HG03060 (cell line): ENCODE measurements around the gene GTF3C5.
"Not testable (repeated sequence)": the region's sequence is repeated elsewhere in the genome, so short reads cannot be mapped to it uniquely, and the experiment has no call there.

Experiments
- ATAC-seq: cut with Tn5 transposase; IDR thresholded peaks from one replicate; pipeline ENCODE4 v1.9.1; 2021; ENCODE audit warnings: low read depth, moderate number of reproducible peaks; ENCODE audit not compliant: unreplicated experiment

The GTF3C5 gene

DNA sequence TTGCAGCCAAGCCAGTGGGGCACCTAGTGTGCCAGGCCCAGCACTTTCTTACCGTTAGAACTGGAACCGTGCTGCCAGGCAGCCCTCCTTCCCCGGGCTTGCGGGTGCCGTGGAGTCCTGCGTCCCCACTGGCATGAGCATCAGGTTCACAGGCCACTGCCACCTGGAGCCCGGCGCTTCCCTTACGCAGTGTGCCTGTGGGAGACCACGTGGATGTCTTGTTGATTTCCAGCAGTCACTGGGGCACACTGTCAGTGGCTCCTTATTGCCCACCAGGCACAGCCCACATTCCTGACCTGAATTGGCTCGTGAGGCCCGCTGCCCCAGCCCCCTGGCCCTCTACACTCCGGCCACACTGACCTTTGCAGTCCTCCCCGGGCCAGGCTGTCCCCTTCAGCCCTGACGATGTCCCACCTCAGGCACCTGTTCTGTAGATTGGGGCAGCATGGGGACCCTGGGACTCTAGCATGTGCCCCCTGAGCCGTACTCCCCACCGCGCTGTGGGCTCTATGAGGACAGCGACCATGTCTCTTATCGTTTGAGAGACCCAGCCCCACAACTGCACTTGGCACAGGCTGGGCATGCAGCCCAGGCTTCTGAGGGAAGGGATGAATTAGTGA, 20.6 kb downstream of the GTF3C5 start:
- no peak for ATAC-seq

DNA sequence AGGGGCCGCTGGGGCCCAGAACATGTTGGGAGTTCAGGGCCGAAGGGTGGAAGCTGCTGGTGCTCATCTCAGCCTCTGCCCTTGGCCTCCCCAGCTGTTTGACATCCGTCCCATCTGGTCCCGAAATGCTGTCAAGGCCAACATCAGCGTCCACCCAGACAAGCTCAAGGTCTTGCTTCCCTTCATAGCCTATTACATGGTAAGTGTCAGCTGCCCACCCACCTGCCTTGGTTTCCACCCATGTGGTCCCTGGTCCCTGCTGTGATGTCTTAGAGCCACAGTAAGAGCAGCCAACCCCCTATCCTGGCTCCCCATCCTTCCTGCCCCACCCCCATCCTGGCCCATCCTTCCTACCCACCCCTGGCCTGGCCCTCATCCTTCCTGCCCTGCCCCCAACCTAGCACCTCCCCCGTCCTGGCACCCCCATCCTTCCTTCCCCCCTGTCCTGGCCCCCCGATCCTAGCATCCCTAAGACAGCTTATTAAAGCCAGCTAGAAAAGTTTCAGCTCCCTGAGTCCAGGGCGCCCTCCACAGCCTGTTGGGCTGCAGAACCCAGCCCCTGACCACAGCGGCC, 21.3 kb downstream of the GTF3C5 start:
- no peak for ATAC-seq

DNA sequence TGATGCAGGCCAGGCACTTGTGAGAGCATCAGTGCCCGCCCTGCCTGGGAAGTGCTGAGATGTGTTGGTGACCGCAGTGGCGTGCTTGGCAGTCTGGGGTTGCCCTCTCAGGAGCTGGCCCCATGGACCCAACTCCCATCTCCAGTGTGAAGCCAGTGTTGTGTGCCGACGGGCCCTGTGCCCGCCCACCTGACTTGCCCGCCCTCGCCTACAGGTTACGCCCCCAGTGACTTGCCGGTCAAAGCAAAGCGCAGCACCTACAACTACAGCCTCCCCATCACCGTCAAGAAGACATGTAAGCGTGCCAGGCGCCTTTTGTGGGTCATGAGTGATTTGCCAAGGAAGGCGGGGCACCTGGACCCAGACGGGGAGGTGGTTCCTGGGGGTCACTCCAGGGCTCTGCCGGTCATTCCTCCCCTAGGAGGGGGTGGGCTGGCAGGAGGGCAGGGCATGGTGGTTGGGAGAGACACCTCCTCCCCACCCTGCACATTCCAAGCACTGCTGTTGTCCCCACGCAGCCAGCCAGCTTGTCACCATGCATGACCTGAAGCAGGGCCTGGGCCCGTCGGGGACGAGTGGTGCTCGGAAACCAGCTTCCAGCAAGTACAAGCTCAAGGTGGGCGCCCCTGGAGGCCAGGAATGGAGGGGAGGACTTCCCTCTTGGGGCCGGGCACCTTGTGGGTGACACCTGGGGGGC, 23.5 kb downstream of the GTF3C5 start:
- ATAC-seq, result no peak

DNA sequence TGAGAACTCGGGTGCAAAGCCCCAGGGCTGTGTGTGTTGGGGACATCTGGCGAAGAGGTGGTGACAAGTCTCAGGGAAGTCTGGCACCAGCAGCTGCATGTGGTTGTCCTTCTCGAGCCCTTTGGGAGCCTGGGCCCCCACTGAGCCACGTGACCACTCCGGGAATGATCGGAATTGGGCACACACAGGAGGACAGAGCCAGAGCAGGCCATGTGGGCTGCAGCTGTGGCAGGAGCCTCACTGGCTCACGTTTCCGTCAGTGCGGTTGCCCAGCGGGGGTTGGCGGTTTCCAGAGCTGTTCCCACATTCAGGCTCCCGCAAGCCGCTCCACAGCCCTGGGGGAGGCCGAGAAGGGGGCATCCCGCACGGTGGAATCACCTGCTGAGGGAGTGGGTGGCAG, 24.2 kb downstream of the GTF3C5 start:
- no peak for ATAC-seq

DNA sequence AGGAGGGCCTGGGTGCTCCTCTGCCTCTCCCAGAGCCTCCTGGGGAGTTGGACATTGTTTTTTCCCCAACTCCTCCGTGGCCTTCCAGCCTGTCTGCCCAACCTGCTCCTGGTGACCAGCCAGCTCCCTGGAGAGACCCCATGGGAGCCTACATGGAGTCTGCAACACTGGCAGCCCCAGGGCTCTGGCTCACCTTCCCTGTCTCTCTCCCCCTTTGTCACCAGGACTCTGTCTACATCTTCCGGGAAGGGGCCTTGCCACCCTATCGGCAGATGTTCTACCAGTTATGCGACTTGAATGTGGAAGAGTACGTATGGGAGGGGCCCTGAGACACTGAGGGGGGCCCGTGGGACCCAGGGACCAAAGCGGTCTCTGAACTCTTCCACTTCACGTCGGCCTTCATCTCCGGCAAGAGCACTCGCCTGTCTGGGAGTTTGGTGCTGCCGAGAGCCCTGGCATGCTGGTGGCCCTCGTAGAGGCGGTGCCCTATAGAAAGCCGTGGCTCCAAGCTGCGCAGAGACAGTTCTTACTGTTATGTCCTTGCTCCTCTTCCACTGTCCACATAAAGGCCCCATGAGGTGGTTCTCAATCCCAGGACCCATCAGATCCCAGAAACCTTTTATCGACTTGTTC, 25.1 kb downstream of the GTF3C5 start:
- ATAC-seq, result no peak

DNA sequence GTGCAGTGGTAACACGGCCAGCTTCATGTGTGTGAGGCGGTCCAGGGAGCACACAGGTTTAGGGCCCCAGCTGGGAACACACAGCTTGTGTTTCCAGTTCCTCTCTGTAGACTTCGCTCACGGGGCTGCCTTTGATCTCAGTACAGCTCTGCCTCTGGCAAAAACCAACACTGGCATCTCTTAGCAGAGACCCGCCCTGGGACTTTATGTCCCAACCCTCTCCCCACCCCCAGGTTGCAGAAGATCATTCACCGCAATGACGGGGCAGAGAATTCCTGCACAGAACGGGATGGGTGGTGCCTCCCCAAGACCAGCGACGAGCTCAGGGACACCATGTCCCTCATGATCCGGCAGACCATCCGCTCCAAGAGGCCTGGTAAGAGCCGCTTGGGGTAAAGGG, 25.7 kb downstream of the GTF3C5 start:
- no peak for ATAC-seq

DNA sequence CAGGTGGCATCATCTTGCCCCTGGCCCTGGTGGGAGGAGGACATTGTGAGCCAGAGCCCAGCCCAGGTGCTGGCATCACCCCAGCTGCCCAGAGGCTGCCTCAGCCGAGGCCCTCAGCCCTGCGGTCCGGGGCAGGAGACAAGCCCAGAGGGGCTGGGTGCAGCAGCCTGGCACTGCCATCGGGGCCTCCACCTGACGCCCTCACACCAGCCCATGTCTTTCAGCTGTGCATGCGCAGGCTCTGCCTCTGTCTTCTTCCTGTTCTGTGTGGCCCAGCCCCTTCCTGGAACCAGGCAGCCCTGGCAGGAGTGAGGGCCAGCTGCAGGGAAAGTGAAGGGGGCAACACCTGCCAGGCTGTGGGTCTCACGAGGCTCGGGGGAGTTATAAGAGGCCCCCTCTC, 26.2 kb downstream of the GTF3C5 start:
- no peak for ATAC-seq

DNA sequence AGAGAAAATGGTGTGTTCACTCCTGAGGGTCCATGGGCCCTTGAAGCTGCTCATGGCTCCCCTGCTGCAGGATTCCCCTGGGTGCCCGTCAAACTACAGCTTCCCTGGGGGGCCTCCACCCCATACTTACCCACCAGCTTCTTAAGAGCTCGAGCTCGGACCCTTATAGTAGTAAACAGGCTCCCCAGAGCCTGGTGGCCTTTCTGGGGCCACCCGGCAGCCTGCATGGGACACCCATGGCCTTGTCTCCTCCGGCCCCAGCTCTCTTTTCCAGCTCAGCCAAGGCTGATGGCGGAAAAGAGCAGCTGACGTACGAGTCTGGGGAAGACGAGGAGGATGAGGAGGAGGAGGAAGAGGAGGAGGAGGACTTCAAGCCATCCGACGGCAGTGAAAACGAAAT, 26.8 kb downstream of the GTF3C5 start:
- no peak for ATAC-seq

DNA sequence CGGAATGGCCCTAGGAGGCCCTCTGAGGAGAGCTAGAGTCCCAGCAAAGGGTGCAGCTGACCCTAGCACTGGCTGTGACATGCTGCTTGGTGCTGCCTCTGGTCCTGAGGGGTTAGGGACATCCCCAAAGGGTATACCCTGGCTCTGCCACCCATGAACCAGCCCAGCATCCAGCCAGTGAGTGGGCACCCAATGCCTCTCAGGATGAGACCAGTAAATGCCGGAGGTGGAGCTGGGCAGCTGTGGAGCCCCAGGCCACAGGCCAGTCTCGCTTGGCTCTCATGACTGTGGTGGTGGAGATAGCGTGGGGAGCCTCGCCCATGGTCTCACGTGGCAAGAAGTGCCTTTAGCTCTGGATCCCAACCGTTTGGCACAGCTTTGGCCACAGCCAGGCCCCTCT, 27.3 kb downstream of the GTF3C5 start:
- no peak for ATAC-seq

DNA sequence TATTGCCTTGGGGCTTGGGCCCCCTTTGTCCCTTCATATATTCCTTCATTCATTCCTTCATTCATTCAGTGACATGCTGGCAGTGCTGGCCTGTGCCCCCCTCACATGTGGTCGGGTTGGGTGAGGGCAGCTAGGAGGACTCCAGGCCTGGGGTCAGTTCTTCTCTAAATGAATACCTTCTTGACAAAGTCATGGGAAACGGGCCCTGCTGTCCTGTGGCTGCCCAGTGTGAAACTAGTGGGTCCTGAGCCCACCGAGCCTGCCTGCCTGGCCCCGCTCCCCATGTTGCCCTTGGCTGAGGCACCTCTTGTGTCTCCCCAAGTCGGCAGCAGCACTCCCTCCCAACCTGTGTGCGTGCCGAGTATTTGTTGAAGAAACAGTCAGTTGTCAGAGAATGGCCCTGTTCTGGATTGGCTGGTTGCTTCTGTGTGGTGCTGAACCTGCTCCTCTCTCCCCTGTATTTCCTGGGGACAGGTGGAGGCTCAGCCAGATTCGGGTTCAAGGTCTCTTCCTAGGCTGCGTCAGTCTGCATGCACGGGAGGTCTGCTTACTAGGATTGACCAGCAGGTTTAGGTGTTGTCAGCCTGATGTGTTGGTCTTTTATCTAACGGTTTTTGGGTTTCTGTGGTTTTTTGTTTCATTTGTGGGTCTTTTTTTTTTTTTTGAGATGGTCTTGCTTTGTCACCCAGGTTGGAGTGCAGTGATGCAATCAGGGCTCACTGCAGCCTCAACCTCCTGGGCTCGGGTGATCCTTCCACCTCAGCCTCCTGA, 27.9 kb downstream of the GTF3C5 start:
- no peak for ATAC-seq

DNA sequence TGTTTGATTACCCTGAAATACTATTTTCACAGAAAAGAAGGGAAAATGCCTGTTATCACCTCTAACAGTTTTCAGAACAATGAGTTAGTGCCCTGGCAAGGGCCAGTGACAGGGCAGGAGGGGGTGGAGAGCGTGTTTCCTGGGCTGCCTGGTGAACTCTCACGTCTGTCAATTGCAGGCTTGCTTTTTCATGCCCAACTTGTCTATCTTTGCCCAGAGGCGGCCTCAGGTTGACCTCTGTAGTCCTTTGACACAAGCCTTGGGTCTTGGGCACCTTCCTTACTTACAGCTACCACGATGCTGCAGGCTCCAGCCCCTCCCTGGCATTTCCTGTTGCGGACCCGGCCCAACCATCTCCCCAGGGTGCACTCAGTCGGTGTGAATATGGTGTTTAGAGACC, 28.8 kb downstream of the GTF3C5 start:
- ATAC-seq, result no peak

DNA sequence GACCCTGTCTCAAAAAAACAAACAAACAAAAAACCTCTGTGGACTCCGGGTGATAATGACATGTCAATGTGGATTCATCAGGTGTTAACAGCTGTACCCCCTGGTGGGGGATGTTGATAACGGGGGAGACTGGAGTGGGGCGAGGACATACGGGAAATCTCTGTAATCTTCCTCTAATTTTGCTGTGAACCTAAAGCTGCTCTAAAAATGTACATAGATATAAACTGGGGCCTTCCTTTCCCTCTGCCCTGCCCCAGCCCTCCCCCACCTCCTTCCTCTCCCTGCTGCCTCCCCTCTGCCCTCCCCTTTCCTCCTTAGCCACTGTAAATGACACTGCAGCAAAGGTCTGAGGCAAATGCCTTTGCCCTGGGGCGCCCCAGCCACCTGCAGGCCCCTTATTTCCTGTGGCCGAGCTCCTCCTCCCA, 29.6 kb downstream of the GTF3C5 start:
- no peak for ATAC-seq

DNA sequence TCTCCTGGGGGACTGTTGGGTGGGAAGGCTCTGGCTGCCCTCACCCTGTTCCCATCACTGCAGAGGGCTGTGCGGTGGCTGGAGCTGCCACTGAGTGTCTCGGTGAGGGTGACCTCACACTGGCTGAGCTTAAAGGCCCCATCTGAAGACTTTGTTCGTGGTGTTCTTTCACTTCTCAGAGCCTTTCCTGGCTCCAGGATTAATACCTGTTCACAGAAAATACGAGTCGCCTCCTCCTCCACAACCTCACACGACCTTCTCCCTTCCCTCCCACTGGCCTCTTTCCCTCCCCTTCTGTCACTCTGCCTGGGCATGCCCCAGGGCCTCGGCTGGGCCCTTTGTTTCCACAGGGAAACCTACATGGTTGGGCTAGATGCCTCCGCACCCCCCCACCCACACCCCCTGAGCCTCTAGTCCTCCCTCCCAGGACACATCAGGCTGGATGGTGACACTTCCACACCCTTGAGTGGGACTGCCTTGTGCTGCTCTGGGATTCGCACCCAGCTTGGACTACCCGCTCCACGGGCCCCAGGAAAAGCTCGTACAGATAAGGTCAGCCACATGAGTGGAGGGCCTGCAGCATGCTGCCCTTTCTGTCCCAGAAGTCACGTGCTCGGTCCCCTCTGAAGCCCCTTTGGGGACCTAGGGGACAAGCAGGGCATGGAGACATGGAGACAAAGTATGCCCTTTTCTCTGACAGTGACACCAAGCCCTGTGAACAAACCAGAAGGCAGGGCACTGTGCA, 30.4 kb downstream of the GTF3C5 start:
- ATAC-seq, result not testable (repeated sequence)

DNA sequence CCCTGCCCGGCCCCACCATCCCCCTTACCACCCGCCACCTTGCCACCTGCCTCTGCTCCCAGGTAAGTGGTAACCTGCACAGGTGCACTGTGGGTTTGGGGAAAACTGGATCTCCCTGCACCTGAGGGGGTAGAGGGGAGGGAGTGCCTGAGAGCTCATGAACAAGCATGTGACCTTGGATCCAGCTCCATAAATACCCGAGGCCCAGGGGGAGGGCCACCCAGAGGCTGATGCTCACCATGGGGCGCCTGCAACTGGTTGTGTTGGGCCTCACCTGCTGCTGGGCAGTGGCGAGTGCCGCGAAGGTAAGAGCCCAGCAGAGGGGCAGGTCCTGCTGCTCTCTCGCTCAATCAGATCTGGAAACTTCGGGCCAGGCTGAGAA, 31.0 kb downstream of the GTF3C5 start, which contains the start of gene CEL:
TSS of gene CEL (plus strand) at position 218 of the 382 bp plus-strand sequence. CDS start at position 240, 22 bp downstream.
- not testable (repeated sequence) for ATAC-seq

DNA sequence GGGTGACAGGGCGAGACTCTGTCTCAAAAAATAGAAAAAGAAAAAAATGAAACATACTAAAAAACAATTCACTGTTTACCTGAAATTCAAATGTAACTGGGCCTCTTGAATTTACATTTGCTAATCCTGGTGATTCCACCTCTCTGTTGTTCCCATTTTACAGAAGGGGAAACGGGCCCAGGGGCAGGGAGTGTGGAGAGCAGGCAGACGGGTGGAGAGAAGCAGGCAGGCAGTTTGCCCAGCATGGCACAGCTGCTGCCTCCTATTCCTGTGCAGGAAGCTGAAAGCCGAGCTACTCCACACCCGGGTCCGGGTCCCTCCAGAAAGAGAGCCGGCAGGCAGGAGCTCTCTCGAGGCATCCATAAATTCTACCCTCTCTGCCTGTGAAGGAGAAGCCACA, 31.8 kb downstream of the GTF3C5 start:
- not testable (repeated sequence) for ATAC-seq

DNA sequence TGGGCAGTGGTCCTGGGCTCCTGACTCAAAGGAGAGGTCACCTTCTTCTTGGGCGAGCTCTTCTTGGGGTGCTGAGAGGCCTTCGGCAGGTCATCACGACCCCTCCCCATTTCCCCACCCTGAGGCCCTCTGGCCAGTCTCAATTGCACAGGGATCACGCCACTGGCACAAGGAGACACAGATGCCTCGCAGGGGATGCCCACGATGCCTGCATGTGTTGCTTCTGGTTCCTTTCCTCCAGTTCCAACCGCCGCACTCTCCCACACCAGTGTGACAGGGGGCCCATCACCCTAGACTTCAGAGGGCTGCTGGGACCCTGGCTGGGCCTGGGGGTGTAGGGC, 32.3 kb downstream of the GTF3C5 start:
- ATAC-seq, result no peak

DNA sequence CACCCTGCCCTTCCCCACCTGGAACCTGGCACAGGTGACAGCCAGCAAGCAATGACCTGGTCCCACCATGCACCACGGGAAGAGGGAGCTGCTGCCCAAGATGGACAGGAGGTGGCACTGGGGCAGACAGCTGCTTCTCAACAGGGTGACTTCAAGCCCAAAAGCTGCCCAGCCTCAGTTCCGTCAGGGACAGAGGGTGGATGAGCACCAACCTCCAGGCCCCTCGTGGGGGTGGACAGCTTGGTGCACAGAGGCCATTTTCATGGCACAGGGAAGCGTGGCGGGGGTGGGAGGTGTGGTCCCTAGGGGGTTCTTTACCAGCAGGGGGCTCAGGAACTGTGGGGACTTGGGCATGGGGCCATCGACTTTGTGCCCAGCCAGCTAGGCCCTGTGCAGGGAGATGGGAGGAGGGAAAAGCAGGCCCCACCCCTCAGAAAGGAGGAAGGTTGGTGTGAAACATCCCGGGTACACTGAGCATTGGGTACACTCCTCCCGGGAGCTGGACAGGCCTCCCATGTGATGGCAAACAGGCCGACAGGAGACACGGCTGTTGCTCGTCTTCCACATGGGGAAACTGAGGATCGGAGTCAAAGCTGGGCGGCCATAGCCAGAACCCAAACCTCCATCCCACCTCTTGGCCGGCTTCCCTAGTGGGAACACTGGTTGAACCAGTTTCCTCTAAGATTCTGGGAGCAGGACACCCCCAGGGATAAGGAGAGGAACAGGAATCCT, 32.9 kb downstream of the GTF3C5 start:
- no peak for ATAC-seq

DNA sequence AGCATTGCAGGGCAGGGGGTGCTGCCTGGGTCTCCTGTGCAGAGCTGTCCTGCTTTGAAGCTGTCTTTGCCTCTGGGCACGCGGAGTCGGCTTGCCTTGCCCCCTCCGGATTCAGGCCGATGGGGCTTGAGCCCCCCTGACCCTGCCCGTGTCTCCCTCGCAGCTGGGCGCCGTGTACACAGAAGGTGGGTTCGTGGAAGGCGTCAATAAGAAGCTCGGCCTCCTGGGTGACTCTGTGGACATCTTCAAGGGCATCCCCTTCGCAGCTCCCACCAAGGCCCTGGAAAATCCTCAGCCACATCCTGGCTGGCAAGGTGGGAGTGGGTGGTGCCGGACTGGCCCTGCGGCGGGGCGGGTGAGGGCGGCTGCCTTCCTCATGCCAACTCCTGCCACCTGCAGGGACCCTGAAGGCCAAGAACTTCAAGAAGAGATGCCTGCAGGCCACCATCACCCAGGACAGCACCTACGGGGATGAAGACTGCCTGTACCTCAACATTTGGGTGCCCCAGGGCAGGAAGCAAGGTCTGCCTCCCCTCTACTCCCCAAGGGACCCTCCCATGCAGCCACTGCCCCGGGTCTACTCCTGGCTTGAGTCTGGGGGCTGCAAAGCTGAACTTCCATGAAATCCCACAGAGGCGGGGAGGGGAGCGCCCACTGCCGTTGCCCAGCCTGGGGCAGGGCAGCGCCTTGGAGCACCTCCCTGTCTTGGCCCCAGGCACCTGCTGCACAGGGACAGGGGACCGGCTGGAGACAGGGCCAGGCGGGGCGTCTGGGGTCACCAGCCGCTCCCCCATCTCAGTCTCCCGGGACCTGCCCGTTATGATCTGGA, 33.7 kb downstream of the GTF3C5 start:
- no peak for ATAC-seq

DNA sequence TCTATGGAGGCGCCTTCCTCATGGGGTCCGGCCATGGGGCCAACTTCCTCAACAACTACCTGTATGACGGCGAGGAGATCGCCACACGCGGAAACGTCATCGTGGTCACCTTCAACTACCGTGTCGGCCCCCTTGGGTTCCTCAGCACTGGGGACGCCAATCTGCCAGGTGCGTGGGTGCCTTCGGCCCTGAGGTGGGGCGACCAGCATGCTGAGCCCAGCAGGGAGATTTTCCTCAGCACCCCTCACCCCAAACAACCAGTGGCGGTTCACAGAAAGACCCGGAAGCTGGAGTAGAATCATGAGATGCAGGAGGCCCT, 34.2 kb downstream of the GTF3C5 start:
- ATAC-seq, result no peak
